HepG2 (cell line): ENCODE data around the gene SYN1. TPM values are rescaled to one million over a fixed set of nuclear protein-coding genes. Genes with fewer than 3 reads are reported as not detected.

Source experiments
- BCL6 ChIP-seq: IDR thresholded peaks from 2 replicates; pipeline ENCODE4 v1.6.1; 2016; ENCODE audit warnings: missing genetic modification reagents, missing compliant biosample characterization
- CAMTA2 ChIP-seq: sonication (generic); formaldehyde crosslinking; IDR thresholded peaks from 2 replicates; pipeline ENCODE4 v1.4.0; 2020; ENCODE audit warnings: mild to moderate bottlenecking, missing genetic modification reagents, borderline replicate concordance
- ERF ChIP-seq: IDR thresholded peaks from 2 replicates; pipeline ENCODE4 v1.6.1; 2018; ENCODE audit warnings: missing biosample characterization, missing genetic modification reagents
- ETV6 ChIP-seq: sonication (generic); formaldehyde crosslinking; conservative IDR thresholded peaks from 2 replicates; pipeline ENCODE4 v1.4.0; 2020; ENCODE audit warnings: missing genetic modification reagents
- HNRNPK ChIP-seq: fragments of 200-400 bp; formaldehyde crosslinking; IDR thresholded peaks from 2 replicates; pipeline ENCODE4 v1.6.1; 2018; ENCODE audit warnings: low read length, low read depth, moderate library complexity, mild to moderate bottlenecking; ENCODE audit not compliant: poor library complexity, severe bottlenecking
- JUN ChIP-seq: sonication (generic); formaldehyde crosslinking; IDR thresholded peaks from 2 replicates; pipeline ENCODE4 v1.4.0; 2020; ENCODE audit warnings: mild to moderate bottlenecking, missing genetic modification reagents
- KLF11 ChIP-seq: IDR thresholded peaks from 2 replicates; pipeline ENCODE4 v1.6.1; 2016; ENCODE audit warnings: missing compliant biosample characterization
- KMT2B ChIP-seq: IDR thresholded peaks from 2 replicates; pipeline ENCODE4 v1.6.1; 2016; ENCODE audit warnings: missing genetic modification reagents, missing compliant biosample characterization
- MAFG ChIP-seq: sonication (generic); formaldehyde crosslinking; IDR thresholded peaks from 2 replicates; pipeline ENCODE4 v1.5.1; 2020; ENCODE audit warnings: mild to moderate bottlenecking, missing genetic modification reagents
- MLX ChIP-seq: IDR thresholded peaks from 2 replicates; pipeline ENCODE4 v1.6.1; 2016
- MLXIP ChIP-seq: sonication (generic); formaldehyde crosslinking; IDR thresholded peaks from 2 replicates; pipeline ENCODE4 v1.9.0; 2021; ENCODE audit warnings: missing genetic modification reagents, borderline replicate concordance
- RAD21 ChIP-seq: fragments of 450-650 bp; formaldehyde crosslinking; IDR thresholded peaks from 2 replicates; pipeline ENCODE4 v1.5.0; 2020; ENCODE audit warnings: mild to moderate bottlenecking
- RFX5 ChIP-seq: IDR thresholded peaks from 2 replicates; pipeline ENCODE4 v1.6.1; 2011; ENCODE audit warnings: low read depth, low read length, improper control_type of control experiment
- SALL1 ChIP-seq: sonication (generic); formaldehyde crosslinking; IDR thresholded peaks from 2 replicates; pipeline ENCODE4 v1.8.0; 2022; ENCODE audit warnings: mild to moderate bottlenecking, missing genetic modification reagents
- SETDB1 ChIP-seq: sonication (generic); formaldehyde crosslinking; IDR thresholded peaks from 2 replicates; pipeline ENCODE4 v1.5.1; 2020; ENCODE audit warnings: missing genetic modification reagents, mild to moderate bottlenecking, borderline replicate concordance
- THYN1 ChIP-seq: sonication (generic); formaldehyde crosslinking; IDR thresholded peaks from 2 replicates; pipeline ENCODE4 v1.8.1; 2023; ENCODE audit warnings: low read depth, mild to moderate bottlenecking, moderate library complexity, missing genetic modification reagents, borderline replicate concordance
- ZFX ChIP-seq: sonication (generic); formaldehyde crosslinking; IDR thresholded peaks from 2 replicates; pipeline ENCODE4 v1.4.0; 2020; ENCODE audit warnings: mild to moderate bottlenecking, low read depth, missing genetic modification reagents, moderate library complexity
- ZNF24 ChIP-seq: fragments of 450-650 bp; IDR thresholded peaks from 2 replicates; pipeline ENCODE4 v1.6.1; 2017; ENCODE audit warnings: antibody characterized with exemption, mild to moderate bottlenecking
- ZNF33A ChIP-seq: sonication (generic); formaldehyde crosslinking; IDR thresholded peaks from 2 replicates; pipeline ENCODE4 v1.5.1; 2020; ENCODE audit warnings: missing genetic modification reagents, mild to moderate bottlenecking, moderate library complexity, borderline replicate concordance
- ZNF556 ChIP-seq: sonication (generic); formaldehyde crosslinking; IDR thresholded peaks from 2 replicates; pipeline ENCODE4 v1.4.0; 2020; ENCODE audit warnings: mild to moderate bottlenecking, missing genetic modification reagents, borderline replicate concordance
- ZSCAN21 ChIP-seq: sonication (generic); formaldehyde crosslinking; IDR thresholded peaks from 2 replicates; pipeline ENCODE4 v1.8.0; 2022; ENCODE audit warnings: mild to moderate bottlenecking, missing genetic modification reagents, moderate library complexity, borderline replicate concordance
- ZSCAN9 ChIP-seq: IDR thresholded peaks from 2 replicates; pipeline ENCODE4 v1.6.1; 2016; ENCODE audit warnings: borderline replicate concordance
- polyA plus RNA-seq, 8 experiments: library from polyadenylated mRNA; depleted of rRNA in 3 of 8; stranded (reverse) in 7 of 8; unstranded in 1 of 8; fragments of >200 nt; fragmentation: Illumina TruSeq in 4 of 8; extraction: Trizol in 4 of 8; gene quantifications; 2 replicates each; pipeline versions ENCODE4 v1.2.1 to v1.2.3, GENCODE V29; 2011 to 2016; ENCODE audit warnings: low read depth in 4 of 8, missing spikeins in 1 of 8, mixed read lengths in 1 of 8; ENCODE audit not compliant: insufficient read depth in 1 of 8
- total RNA-seq, 5 experiments: library from RNA; depleted of rRNA; stranded (reverse); fragments of >200 nt; fragmentation: Illumina TruSeq; extraction: Trizol; gene quantifications; 2 replicates each; pipeline ENCODE4 v1.2.3, GENCODE V29; 2016; ENCODE audit warnings: low read depth in 1 of 5
- TF ChIP-seq, protein P1 (sequence below): IDR thresholded peaks from 2 replicates; pipeline ENCODE4 v1.4.0; 2020; ENCODE audit warnings: mild to moderate bottlenecking, missing genetic modification reagents

SYN1 gene
- total and polyA plus RNA-seq, 2 of the 13 experiments (the other 11 are each of a cell fraction or from before 2014, with no cell fraction given) = not detected

DNA sequence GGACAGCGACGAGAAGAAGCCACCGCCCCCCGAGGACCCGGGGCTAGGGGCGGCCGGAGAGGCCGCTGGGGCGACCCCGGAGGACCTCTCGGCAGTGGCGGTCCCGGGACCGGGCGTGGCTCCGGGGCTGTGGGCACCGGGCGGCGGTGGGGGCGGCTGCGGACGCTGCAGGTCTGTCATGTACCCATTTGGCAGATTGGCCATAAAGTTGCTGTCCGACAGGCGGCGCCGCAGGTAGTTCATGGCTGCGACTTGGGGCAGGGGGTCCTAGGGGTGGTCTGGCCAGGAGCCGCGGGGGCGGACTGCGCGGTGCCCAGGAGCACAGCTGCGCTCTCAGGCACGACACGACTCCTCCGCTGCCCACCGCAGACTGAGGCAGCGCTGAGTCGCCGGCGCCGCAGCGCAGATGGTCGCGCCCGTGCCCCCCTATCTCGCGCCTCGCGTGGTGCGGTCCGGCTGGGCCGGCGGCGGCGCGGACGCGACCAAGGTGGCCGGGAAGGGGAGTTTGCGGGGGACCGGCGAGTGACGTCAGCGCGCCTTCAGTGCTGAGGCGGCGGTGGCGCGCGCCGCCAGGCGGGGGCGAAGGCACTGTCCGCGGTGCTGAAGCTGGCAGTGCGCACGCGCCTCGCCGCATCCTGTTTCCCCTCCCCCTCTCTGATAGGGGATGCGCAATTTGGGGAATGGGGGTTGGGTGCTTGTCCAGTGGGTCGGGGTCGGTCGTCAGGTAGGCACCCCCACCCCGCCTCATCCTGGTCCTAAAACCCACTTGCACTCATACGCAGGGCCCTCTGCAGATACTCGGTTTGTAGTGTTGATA is at the start of gene SYN1 (continued):
- TF ChIP-seq ZSCAN21 (CRISPR knock-in tag) = peak; percentile 77; the same call in 1 of the 2 replicates
- TF ChIP-seq ZNF556 (CRISPR knock-in tag) = no peak
- no peak for TF ChIP-seq ZNF33A (CRISPR knock-in tag)
- no peak for TF ChIP-seq SETDB1 (CRISPR knock-in tag)
- TF ChIP-seq SALL1 (CRISPR knock-in tag) = peak; percentile 78
- no peak for TF ChIP-seq ZFX (CRISPR knock-in tag)
- TF ChIP-seq JUN (CRISPR knock-in tag) = peak; percentile 47; the same call in 1 of the 2 replicates
- no peak for TF ChIP-seq THYN1 (CRISPR knock-in tag)
- peak; percentile 42; the same call in 1 of the 2 replicates for TF ChIP-seq MLXIP
- 0 out of 2 replicates have a peak, but pooled peaks have one; percentile 47 for TF ChIP-seq ETV6 (CRISPR knock-in tag)
- peak; percentile 28; the same call in 1 of the 2 replicates for TF ChIP-seq BCL6
- TF ChIP-seq ZNF24 = no peak
- TF ChIP-seq ERF (CRISPR knock-in tag) = peak; percentile 73
- no peak for TF ChIP-seq RFX5
- TF ChIP-seq MAFG (CRISPR knock-in tag) = no peak
- TF ChIP-seq KLF11 (CRISPR knock-in tag) = no peak
- no peak for TF ChIP-seq MLX (CRISPR knock-in tag)
- peak; percentile 71 for TF ChIP-seq HNRNPK
- TF ChIP-seq, protein P1, sequence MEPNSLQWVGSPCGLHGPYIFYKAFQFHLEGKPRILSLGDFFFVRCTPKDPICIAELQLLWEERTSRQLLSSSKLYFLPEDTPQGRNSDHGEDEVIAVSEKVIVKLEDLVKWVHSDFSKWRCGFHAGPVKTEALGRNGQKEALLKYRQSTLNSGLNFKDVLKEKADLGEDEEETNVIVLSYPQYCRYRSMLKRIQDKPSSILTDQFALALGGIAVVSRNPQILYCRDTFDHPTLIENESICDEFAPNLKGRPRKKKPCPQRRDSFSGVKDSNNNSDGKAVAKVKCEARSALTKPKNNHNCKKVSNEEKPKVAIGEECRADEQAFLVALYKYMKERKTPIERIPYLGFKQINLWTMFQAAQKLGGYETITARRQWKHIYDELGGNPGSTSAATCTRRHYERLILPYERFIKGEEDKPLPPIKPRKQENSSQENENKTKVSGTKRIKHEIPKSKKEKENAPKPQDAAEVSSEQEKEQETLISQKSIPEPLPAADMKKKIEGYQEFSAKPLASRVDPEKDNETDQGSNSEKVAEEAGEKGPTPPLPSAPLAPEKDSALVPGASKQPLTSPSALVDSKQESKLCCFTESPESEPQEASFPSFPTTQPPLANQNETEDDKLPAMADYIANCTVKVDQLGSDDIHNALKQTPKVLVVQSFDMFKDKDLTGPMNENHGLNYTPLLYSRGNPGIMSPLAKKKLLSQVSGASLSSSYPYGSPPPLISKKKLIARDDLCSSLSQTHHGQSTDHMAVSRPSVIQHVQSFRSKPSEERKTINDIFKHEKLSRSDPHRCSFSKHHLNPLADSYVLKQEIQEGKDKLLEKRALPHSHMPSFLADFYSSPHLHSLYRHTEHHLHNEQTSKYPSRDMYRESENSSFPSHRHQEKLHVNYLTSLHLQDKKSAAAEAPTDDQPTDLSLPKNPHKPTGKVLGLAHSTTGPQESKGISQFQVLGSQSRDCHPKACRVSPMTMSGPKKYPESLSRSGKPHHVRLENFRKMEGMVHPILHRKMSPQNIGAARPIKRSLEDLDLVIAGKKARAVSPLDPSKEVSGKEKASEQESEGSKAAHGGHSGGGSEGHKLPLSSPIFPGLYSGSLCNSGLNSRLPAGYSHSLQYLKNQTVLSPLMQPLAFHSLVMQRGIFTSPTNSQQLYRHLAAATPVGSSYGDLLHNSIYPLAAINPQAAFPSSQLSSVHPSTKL (CRISPR knock-in tag) = peak; percentile 23; the same call in 1 of the 2 replicates
- TF ChIP-seq RAD21 (CRISPR knock-in tag) = peak; percentile 41; the same call in 1 of the 2 replicates
- TF ChIP-seq CAMTA2 (CRISPR knock-in tag) = no peak
- 0 out of 2 replicates have a peak, but pooled peaks have one; percentile 34 for TF ChIP-seq ZSCAN9 (CRISPR knock-in tag)
- TF ChIP-seq KMT2B (CRISPR knock-in tag) = 0 out of 2 replicates have a peak, but pooled peaks have one; percentile 48
